Activated naive CD4-positive, alpha-beta T cell treated with anti-CD3 and anti-CD28 coated beads, Interleukin-2, amount 50 U/mL, for 16 hours (primary cell): ENCODE results near the gene LCLAT1.

ENCODE experiments used
- DNase-seq: peaks from one replicate; pipeline ENCODE4 v3.0.0-alpha.2; 2020

Gene LCLAT1

DNA sequence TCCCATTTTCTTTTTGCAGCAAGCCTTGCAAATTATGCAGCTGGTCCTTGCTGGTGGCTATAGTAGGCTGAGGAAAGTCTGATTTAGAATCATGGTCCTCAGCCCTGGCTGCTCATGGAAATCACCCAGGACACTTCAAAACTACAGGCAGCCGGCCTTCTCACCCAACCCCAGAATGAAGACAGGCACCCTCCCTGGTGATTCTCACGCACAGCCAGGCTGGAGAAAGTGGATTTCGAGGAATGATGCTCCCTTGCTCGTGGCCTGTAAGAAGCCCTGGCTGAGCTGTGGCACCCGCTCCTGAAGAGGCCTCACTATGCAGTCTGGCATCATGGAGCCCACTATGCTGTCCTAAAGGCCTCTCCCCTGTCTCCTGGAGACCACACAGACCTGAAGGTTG lies 202.8 kb downstream of the LCLAT1 start:
- DNase-seq, result no peak

DNA sequence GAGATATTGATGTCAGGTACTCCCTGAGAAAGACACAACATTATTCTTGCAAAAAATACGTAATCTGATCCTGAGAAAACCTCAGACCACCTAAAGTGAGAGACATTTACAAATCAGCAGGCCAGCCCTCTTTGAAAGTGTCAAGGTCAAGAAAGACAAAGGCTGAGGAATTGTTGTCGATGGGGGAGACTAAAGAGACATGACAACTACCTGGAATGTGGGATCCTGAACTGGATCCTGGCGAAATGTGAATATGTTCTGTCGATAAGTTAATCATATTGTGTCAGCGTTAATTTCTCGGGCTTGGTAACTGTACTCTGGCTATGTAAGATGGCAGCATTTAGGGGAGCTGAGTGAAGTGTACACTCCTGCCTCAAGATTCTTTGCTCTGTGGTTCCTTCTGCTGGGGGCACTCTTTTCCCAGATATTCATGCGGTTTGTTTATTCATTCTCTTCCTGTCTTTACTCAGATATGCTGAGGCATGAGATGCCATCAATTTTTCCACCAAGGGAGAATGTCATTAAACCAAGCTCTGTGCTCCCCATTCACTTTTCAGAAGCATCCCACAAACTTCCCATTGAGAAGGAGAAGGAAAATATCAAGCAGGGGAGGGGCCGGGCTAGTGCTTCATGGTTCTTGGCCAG lies 205.3 kb downstream of the LCLAT1 start:
- no peak for DNase-seq

DNA sequence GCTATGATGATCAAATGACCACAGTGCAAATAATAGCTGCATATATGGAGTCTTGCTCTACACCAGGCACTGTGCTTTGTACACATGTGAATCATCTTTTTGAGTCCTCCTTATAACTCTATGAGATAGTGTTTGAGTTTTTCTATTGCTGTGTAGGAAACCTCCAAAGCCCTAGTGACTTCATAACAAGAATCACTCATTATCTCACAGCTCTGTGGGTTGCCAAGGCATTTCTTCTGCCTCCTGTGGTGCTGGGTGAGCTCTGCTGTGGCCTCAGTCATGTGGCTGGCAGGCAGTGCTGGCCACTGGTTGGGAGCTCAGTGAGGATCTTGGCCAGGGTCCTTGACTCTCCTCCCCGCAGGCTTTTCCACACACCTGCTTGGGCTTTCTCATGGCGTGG lies 206.8 kb downstream of the LCLAT1 start:
- DNase-seq, result no peak

DNA sequence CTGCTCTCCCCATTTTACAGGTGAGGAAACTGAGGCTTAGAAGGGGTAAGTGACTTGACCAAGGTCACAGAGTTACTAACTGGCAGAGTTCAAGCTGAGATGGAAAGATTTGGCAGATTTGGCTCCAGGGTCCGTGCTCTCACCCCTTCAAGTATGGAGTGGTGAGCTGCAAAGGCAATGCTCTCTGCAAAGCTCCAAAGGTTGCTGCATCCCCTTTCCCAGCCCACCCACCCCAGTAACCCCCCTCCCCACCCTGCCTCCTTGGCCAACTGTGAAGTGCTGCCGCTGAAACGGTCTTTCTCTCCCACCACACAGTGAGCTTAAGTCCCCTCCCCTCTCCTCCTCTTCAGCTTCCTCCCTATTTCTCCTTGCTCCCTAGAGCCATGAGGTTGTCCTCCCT lies 207.4 kb downstream of the LCLAT1 start:
- DNase-seq, result no peak

DNA sequence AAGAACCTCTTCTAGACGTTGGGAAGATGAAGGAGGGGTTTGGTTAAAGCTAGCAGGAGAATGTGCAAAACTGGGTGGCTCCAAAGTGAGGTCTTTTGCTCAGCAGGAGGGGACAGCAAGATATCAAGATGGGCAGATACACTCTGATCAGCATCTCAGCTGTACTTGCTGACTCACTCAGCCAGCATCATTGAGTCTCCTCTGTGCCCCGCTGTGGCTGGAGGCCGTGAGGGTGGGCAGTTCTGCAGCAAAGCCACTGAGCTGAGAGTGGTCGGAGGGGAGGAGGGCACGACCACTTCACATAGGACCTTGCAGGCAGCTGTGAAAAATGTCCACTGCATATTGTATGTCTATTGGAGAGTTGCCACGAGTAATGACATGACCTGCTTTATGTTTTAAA lies 208.2 kb downstream of the LCLAT1 start:
- DNase-seq, result no peak

DNA sequence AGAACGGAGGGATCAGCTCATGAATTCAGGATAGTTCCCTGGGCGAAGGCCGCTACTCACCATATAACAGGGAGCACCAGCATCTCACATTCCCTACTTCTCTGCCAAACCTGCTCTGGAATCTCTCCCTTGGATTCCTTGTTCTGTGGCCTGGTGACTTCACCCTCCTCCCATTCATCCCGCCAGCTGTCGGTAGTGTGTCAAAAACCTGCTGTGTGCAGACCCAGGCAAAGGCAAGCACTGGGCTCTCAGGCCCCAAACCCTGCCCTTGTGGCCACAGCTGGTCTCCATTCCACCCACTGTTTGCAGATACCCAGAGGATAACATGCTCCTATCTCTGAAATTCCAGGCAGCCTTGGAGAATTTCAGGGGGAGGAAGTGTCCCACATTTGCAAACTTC lies 208.6 kb downstream of the LCLAT1 start:
- DNase-seq, result no peak

DNA sequence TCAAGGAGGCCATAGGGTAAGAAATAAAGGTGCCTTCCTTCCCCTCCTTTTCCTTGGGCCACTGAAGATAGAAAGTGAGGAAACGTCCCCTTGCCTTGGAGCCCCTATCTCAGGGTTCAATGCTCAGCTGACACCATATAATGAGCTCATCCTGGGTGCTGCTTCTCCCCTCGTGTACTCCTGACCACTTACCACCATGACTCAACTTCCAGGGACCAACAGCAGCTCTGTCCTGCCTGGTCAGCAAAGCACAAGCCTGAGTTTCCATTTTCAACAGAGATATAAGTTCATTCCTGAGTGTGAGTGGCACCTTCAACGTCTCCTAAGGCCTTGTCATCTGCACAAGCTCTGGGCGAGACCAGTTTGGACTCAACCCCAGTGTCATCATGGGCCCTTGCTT lies 209.0 kb downstream of the LCLAT1 start:
- DNase-seq, result no peak

DNA sequence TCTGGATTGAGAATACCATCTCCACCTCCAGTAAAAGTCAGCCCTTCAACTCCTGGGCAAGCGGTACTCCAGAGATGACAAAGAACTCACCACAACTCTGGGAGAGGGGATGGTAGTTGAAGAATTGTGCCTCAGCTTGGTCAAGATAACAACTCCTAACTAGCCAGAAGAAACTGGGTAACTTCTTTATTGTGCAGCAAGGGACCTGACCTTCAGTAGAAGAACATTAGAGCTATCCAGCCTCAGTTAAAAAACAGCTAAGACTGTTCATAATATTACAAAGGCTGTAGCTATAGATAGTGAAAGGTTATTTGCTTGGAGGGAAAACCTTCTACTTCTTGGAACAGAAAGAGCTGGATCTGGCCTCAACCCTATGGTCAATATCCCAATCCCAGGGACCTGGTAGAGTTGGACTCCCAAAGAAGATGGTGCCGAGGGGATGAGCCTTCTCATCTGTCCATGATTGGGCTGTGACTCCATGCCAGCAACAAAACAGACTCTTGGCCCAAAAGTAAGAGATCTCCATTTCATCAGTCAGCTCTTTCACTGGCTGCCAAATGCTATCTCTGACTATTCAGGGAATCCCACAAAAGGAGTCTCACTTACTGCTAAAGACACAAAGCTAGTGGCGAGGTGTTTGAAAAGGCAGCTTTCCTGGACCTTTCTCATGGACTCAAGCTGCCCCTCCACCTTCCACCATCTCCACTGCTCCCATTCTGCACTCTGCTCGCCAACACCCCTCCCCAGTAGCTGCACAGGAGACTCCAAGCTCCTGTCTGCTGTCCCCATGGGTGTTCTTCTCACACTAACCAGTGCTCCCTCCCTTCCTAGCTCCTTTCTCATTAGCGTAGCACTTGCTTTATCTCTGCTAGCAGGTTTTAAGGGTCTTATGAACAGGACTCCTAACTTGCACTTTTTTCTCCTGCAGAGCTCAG lies 214.4 kb downstream of the LCLAT1 start:
- no peak for DNase-seq

DNA sequence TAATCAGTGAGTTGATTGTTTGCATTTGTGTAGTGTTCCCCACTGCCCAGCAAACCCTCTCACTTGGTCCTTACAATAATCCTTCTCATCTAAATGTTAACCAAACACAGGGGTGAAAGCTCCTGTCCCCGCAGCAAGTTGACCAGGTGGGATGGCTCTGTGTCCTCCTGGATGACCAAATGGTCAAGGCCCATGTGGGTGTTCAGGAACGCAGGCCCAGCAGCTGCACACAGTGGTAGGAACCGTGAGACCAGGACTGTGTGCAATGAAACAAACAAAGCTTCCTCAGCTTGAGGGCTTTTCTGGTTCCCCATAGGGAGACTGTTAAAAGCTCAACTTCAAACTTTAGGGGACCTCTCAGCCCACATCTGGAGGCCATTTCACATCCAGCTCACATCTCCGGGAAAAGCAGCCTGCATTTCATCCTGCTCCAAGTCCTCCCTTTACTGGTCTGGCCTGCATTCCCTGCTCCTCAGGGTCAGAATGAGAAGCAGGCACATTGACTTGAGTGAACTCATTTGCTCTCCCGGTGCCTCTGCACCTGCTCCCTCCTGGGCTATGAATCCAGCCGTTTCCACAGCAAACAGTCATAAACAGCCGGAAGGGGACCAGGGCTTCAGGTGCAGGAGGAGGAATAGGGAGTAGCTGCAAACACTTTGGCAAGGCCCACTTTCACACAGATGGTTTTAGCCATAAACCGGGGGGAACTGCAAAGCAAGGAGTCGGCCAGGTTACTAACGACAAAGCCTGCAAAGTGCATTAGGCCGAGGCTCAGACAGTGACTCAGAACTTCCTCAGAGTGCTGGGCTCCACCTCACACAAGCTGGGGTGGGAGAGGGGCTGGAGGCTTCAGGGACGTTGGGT lies 215.5 kb downstream of the LCLAT1 start:
- DNase-seq, result no peak

DNA sequence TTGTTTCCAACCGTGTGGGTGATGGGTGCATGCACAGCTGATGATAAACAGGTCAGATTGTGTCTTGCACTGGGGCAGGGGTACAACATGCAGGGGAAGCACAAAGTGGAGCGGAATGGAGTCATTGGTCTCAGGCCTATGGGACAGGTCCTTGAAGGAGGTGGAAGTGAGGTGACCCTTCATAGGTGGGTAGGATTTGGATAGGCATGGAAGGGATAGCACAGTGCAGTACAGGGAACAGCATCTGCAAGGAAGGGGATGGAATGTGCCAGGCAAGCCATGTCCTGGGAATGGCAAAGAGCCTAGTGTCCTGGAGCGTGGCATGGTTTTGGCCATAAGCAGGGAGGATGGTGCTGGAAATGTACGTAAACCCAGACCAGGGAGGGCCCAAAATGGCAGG lies 216.3 kb downstream of the LCLAT1 start:
- no peak for DNase-seq

DNA sequence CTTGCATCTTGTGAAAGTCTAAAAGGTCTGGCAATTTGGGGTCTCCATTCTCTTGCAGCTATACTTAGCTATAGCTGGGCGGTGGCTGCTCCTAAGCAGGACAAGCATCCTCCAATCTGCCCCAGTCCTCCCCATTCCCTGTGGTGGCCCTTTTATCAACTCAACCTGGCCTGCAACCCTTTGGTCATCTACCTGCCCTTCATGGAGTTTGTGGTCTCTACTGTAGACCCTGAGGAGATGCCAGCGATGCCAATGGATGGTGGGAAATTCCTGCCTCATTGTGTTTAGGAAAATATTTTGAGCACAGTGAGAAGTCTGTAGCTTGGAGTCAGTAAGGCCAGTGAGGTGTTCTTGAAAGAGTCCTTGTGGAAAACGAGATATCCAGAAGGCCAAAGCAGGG lies 216.8 kb downstream of the LCLAT1 start:
- DNase-seq, result no peak

DNA sequence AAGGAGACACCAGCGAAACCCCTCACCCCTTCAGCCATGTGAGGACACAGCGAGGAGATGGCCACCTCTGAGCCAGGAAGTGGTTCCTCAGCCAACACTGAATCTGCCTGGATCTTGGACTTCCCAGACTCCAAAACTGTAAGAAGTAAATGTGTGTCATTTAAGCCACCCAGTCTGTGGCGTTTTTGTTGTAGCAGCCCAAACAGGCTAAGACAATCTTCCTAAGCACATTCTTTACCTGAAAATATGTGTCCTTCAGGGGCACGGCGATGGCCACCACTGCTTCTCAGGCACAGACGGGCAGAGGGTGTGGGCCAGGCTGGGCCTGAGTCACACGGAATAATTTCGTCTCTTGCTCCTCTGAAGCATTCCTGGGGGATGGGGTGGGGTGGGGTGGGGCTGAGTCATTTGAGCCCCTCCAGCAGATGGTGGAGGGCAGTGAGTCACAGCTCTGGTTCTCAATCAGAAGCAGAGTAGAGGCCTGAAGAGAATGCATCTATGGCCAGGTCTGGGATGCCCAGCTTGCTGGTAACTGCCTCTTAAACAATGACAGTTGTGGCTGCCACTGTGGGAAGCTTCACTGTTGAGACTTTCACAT lies 217.8 kb downstream of the LCLAT1 start:
- DNase-seq, result no peak

DNA sequence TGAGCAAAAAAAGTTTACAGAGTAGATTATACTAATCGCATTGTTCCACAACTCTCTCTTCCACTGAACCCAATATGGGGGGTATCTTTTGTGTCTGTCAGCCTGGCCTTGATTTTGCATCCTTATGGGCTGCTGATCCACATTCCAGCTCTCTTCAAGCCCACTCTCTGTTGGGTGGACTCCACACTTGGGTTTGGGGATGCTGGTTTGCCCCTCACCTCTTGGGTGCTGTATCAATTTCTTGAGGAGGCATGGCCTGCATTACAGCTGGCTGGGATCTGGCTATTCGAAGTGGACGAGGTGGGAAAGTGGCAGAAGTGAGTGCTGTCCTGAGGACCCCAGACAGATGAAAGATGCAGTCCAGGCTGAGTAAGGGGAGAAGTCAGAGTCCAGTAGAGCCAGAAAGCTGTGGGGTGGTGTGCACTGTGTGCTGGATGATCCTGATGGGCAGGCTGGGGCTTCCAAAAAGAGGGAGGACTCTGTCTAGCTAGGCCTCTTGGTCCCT lies 218.8 kb downstream of the LCLAT1 start:
- no peak for DNase-seq

DNA sequence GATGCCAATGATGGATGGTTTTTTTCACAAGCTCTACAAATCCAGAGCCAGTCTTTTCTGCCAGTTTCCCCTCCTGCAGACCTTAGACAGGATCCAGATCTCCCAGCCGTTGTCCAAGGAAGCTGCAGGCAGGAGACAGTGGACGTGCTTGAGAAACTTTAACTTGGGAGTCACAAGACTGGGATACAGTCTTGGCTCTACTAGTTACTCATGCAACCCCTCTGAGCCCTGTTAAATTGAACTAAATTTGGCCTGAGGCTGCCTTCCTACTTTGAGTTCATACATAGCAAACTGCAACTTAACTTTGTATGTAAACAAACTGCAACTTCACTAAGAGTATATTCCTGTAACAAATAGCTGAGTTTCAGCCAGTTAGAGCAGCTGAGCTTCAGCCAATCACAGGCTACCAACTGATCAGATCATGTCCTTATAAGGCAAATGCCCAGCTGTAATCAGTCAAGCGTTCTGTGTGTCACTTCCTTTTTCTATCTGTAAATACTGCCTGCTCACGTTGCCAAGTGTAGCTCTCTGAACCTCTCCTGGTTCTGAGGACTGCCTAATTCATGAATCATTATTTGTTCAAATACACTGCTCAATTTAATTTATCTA lies 219.3 kb downstream of the LCLAT1 start:
- DNase-seq, result no peak

DNA sequence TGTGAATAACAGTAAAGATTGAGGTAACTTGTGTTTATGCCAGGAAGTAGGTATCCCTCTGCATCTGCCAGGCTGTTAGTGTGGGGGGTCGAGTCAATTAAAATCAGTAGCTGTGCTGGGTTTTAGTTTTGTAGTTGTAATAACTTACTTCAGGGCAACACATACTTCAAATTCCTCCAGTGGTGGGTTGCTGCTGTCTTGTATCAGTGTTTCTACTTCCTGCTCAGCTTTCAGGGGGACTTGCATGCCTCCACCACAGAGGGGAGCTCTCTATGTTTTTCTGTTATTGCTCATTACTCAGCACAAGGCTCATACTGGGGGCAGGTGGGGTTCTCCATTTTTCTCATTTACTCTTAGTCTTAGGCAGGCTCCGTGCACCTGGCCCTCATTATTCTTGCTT lies 223.4 kb downstream of the LCLAT1 start:
- no peak for DNase-seq

DNA sequence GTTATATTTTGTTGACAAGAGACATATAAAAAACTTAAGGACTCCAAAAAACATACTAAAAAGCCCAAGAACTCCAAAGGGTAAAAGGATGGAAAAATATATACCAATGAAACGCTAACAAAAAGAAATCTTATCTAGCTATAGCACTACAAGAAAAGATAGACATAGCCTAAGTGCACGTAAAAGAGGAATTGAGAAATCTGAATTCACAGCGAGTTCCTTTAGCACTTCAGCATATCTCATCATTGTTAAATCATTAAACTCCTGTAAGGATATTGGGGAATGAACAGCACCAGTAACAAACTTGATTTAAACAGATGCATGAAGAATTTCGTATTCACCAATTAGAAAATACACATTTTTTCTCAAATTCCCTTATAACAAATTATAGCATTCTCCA lies 226.1 kb downstream of the LCLAT1 start:
- no peak for DNase-seq

DNA sequence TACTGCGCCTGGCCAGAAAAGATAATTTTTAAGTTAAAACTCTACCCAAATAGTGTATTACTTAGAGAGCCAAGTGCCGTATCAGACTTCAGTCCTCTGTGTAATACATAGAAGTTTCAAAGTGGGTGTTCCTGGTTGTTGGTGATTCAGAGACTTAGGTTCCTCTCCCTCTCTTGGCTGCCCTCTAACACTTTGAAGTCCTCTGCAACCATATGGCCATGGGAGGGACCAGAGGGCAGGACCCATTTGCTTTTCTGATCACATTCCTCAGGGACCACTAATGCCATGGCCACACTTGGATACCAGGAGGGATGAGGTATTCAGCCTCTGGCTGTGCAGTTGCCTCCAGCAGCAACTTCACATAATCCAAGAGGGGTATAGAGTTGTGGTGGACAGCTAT lies 228.7 kb downstream of the LCLAT1 start:
- DNase-seq, result no peak

DNA sequence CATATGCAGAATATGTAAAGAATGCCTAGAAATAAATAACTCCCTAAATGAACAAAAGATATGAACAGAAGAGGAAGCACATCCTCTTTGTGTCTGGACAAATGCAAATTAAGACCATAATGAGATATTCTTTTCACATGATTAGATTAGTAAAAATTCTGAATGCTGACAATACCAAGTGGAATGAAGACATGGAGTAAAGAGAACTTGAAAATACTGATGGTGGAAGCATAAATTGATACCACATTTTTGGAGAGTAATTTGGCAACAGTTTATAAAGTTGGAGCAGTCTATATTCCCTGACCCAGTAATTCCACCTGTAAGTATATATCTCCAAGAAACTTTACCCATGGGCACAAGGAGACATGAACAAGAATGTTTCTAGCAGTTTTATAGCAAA lies 230.2 kb downstream of the LCLAT1 start:
- DNase-seq, result no peak

DNA sequence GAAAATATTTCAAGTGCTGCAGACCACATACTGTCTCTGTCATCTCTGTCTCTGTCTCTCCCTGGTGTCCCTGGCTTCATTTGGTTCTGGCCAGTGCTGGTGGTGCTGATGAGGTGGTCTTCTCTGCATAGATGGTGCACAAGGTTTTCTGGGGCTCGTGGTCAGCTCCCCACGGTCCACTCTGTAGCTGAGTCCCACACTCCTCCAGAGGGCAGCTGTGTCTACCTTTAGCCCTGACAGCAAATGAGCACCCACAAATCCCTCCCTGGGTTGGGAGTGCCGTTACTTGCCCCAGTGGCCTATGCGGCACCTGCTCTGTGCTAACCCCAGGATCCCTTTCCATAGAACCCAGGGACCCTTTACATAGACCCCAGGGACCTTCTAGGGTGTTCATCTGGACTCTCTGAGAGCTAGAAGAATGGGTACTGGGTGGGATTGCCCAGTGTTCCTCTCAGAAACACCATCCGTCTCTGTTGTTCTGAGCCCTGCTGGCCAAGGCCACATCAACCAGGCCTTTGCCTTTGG lies 230.9 kb downstream of the LCLAT1 start:
- DNase-seq, result no peak

DNA sequence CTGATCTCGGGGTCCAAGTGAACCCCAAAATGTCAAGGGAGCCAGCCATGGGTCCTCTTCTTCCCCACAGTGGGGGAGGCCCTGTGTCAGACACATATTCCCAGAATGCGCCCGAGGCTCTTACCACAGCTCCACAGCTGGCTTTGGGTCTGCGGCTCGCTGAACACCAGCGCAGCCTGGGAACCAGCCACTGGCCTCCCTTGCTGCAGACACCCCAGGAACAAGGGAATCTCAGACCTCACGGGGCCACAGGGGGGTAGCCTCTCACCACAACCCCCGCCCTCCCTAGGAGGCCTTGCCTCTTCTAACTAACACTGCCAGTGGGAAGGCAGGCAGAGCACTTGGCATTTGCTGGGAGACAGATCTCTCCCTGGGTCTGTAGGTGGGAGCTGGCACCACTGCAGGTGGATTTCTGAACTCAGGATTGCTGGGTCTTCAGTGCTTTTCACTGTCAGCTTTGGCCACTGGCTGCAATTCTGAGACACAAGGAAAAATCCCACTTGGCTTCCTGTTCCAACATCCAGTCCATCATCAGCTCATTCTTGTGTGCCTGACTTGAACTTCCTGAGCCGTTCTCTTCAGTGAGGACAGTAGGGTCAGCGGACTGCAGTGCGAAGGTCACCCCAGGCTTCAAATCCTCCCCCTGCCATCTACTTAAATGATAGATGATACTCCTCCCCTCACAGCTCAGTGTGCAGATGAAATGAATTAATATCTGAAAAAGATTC lies 231.5 kb downstream of the LCLAT1 start:
- DNase-seq, result no peak

DNA sequence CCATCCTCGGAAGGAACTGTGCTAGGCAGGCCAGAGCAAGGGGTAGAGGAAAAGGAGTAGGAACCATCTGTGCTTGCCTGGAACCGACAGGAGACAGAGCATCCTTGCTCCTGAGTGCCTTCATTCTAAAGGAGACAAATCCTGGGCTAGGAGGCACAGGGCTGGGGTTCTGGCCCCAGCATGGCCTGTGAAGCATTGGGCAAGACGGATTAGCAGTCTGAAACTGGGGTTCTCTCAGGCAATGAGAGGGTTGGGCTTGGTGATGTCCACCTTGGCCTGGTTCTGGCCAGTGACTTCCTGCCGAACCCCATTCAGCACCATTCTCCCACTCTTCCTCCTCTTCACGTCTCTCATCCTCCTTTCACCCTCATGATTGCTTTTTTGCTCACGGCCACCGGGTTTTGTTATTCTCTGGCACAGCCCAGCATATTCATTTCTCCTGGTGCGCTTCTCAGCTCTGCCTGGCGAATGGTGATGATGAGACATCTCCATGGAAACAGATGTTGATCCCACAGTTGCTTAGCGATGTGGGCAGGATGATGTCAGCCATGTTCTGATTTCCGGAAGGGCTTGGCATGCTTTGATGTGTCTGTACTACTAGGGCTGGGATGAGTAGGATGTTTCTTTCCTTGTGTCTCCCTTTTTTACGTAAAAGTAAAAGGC lies 232.5 kb downstream of the LCLAT1 start:
- DNase-seq, result no peak
